Right hindlimb (tissue), 1 donor: Measurements from ENCODE around the gene MARCKS.
"Not testable (repeated sequence)": the region's sequence is repeated elsewhere in the genome, so short reads cannot be mapped to it uniquely, and the experiment has no call there.

ENCODE experiments used
- DNase-seq: peaks from one replicate; pipeline ENCODE4 v3.0.0-alpha.2; 2018

Gene MARCKS

GRCh38 chr6:113888493-113888892 is 31.3 kb downstream of the MARCKS start:
- DNase-seq, result no peak

GRCh38 chr6:113888956-113889630 is 31.9 kb downstream of the MARCKS start:
- DNase-seq, result no peak

GRCh38 chr6:113893451-113893850 is 36.3 kb downstream of the MARCKS start:
- DNase-seq, result no peak

- DNase-seq, result no peak
These were observed 36.7 kb downstream of the MARCKS start for GRCh38 chr6:113893866-113894265.

- peak; percentile 49 for DNase-seq
These were observed 37.8 kb downstream of the MARCKS start for GRCh38 chr6:113894712-113895674.

- no peak for DNase-seq
These were observed 44.3 kb downstream of the MARCKS start for GRCh38 chr6:113901482-113901881.

- peak; percentile 70 for DNase-seq
These were observed 46.7 kb downstream of the MARCKS start for GRCh38 chr6:113903666-113904330.

GRCh38 chr6:113907102-113907815 is 50.1 kb downstream of the MARCKS start:
- no peak for DNase-seq

GRCh38 chr6:113908801-113909200 is 51.7 kb downstream of the MARCKS start:
- no peak for DNase-seq

- no peak for DNase-seq
These were observed 52.2 kb downstream of the MARCKS start for GRCh38 chr6:113909224-113909856.

GRCh38 chr6:113910285-113910684 is 53.1 kb downstream of the MARCKS start:
- not testable (repeated sequence) for DNase-seq
